Keratinocyte (primary cell): ENCODE data around the gene GNG13. TPM values are rescaled to one million over a fixed set of nuclear protein-coding genes. Genes with fewer than 3 reads are reported as not detected.

Experiments
- DNase-seq: peaks from one replicate; pipeline ENCODE4 v3.0.0-alpha.2; 2011; ENCODE audit warnings: low read depth, missing footprints, low spot score
- FAIRE-seq: peaks from 2 replicates; lab custom pipeline; 2011; peaks lifted over from hg19 to GRCh38; lab: Jason Lieb, UNC
- H2AFZ ChIP-seq: 2 replicates; pipeline ENCODE4 v1.6.0; 2012; ENCODE audit warnings: low read length, control low read depth, inconsistent platforms; ENCODE audit not compliant: control insufficient read depth
- H3K27ac ChIP-seq: 2 replicates; pipeline ENCODE4 v1.5.1; 2011; ENCODE audit warnings: low read length; ENCODE audit not compliant: control insufficient read depth, insufficient read depth
- H3K27me3 ChIP-seq: 3 replicates; pipeline ENCODE4 v1.6.0; 2011; ENCODE audit warnings: low read length; ENCODE audit not compliant: control insufficient read depth, insufficient read depth; ENCODE audit errors: extremely low read depth
- H3K36me3 ChIP-seq, 2 experiments: 2 replicates in 1 of 2; 3 replicates in 1 of 2; pipeline ENCODE4 v1.5.1; 2011; ENCODE audit warnings: low read length in 2 of 2, mild to moderate bottlenecking in 1 of 2; ENCODE audit not compliant: control insufficient read depth in 2 of 2, insufficient read depth in 2 of 2; ENCODE audit errors: extremely low read depth in 1 of 2
- H3K4me1 ChIP-seq: 3 replicates; pipeline ENCODE4 v1.5.1; 2011; ENCODE audit warnings: low read length; ENCODE audit not compliant: control insufficient read depth, insufficient read depth; ENCODE audit errors: extremely low read depth
- H3K4me2 ChIP-seq: 3 replicates; pipeline ENCODE4 v1.6.0; 2011; ENCODE audit warnings: low read depth, low read length; ENCODE audit not compliant: control insufficient read depth, insufficient read depth; ENCODE audit errors: extremely low read depth
- H3K4me3 ChIP-seq, 3 experiments: fragments of 200-600 bp in 1 of 3; sonication (generic) in 1 of 3; 2 replicates in 2 of 3; 3 replicates in 1 of 3; pipeline ENCODE4 v1.5.1; 2011 to 2016; ENCODE audit warnings: low read length in 3 of 3, mild to moderate bottlenecking in 3 of 3, control low read depth in 2 of 3, inconsistent platforms in 1 of 3, low read depth in 1 of 3, mixed read lengths in 1 of 3, mixed run types in 1 of 3, moderate library complexity in 1 of 3; ENCODE audit not compliant: control insufficient read depth in 2 of 3, insufficient read depth in 2 of 3; ENCODE audit errors: extremely low read depth in 1 of 3
- H3K79me2 ChIP-seq: 2 replicates; pipeline ENCODE4 v1.6.0; 2012; ENCODE audit warnings: low read length; ENCODE audit not compliant: control insufficient read depth, insufficient read depth
- H3K9ac ChIP-seq: 3 replicates; pipeline ENCODE4 v1.6.0; 2011; ENCODE audit warnings: low read length; ENCODE audit not compliant: control insufficient read depth, insufficient read depth; ENCODE audit errors: extremely low read depth
- H3K9me1 ChIP-seq: 3 replicates; pipeline ENCODE4 v1.6.0; 2011; ENCODE audit warnings: low read length; ENCODE audit not compliant: control insufficient read depth, insufficient read depth; ENCODE audit errors: extremely low read depth
- H3K9me3 ChIP-seq: 2 replicates; pipeline ENCODE4 v1.5.1; 2012; ENCODE audit warnings: low read depth, low read length; ENCODE audit not compliant: control insufficient read depth
- H4K20me1 ChIP-seq: 3 replicates; pipeline ENCODE4 v1.6.0; 2011; ENCODE audit warnings: low read length; ENCODE audit not compliant: control insufficient read depth, insufficient read depth; ENCODE audit errors: extremely low read depth
- CTCF ChIP-seq, 3 experiments: IDR thresholded peaks in 1 of 3; conservative IDR thresholded peaks in 1 of 3; optimal IDR thresholded peaks in 1 of 3; 2 replicates in 2 of 3; 3 replicates in 1 of 3; pipeline versions ENCODE3 to v1.5.1; 2011; ENCODE audit warnings: low read length in 3 of 3, mild to moderate bottlenecking in 3 of 3, moderate library complexity in 2 of 3, control low read depth in 1 of 3, inconsistent platforms in 1 of 3; ENCODE audit not compliant: insufficient read depth in 2 of 3; ENCODE audit errors: extremely low read depth in 1 of 3
- EZH2 ChIP-seq: IDR thresholded peaks from one replicate; pipeline ENCODE4 v1.6.1; 2012; ENCODE audit warnings: inconsistent platforms, mild to moderate bottlenecking, low read length, moderate library complexity
- dilution Hi-C: fragments of 300-500 bp; cut with MboI; formaldehyde crosslinking; loops from one replicate; pipeline ENCODE4 v1.7.0; 2020; ENCODE audit warnings: low sequenced_read_pairs; ENCODE audit not compliant: extremely low pct_ligation_motif_present
- polyA plus RNA-seq, 5 experiments: library from polyadenylated mRNA; depleted of rRNA in 3 of 5; stranded (reverse) in 3 of 5; stranded (forward) in 1 of 5; unstranded in 1 of 5; fragments of >200 nt; gene quantifications; 1 replicate in 1 of 5; 2 replicates in 3 of 5; 3 replicates in 1 of 5; pipeline versions ENCODE4 v1.2.1 to v1.2.3, GENCODE V29; 2011 to 2012; ENCODE audit warnings: missing spikeins in 2 of 5, low read depth in 1 of 5, low replicate concordance in 1 of 5

The GNG13 gene
- polyA plus RNA-seq, 1 donor (not counting 4 experiments of a cell fraction or from before 2014, with no cell fraction given): not detected

- no peaks in the 10 kb centered on the region for H3K9me1 ChIP-seq
- H3K4me1 ChIP-seq: no peaks in the 10 kb centered on the region
- no peak overlapping the region for H3K27ac ChIP-seq
- no peaks in the 10 kb centered on the region for H3K79me2 ChIP-seq
- H3K9ac ChIP-seq: no peak overlapping the region
- H4K20me1 ChIP-seq: no peaks in the 10 kb centered on the region
- FAIRE-seq: no peak
- DNase-seq: no peak
- H3K4me3 ChIP-seq: no peak overlapping the region
- TF ChIP-seq EZH2: no peak
- no peak for TF ChIP-seq CTCF (optimal IDR thresholded peaks at IDR 0.05 in 1 of 3, IDR thresholded peaks at IDR 0.05 in 1 of 3, conservative IDR thresholded peaks at IDR 0.05 in 1 of 3; ENCODE audit: extremely low read depth in 1 of 3, insufficient read depth in 2 of 3, low read length in 3 of 3)
- peaks cover 14% of the 10 kb centered on the region for H3K27me3 ChIP-seq
- H3K9me3 ChIP-seq: no peaks in the 10 kb centered on the region
- H2AFZ ChIP-seq: no peak overlapping the region
- dilution Hi-C loops: no loop called here
- H3K36me3 ChIP-seq: no peaks in the 10 kb centered on the region
- no peak overlapping the region for H3K4me2 ChIP-seq
These were observed 28.4 kb upstream of the GNG13 start for GRCh38 chr16:828891-829290.

GRCh38 chr16:827513-827912 is 27.0 kb upstream of the GNG13 start:
- FAIRE-seq: no peak
- Histone ChIP-seq H3K4me2 (no peak overlapping the region), H3K27me3 (peaks cover 14% of the 10 kb centered on the region), H4K20me1 (no peaks in the 10 kb centered on the region), H3K36me3 (no peaks in the 10 kb centered on the region), H3K4me3 (no peak overlapping the region), H3K9me1 (no peaks in the 10 kb centered on the region), H2AFZ (no peak overlapping the region), H3K4me1 (no peaks in the 10 kb centered on the region), H3K79me2 (no peaks in the 10 kb centered on the region), H3K9me3 (no peaks in the 10 kb centered on the region), H3K27ac (no peak overlapping the region), H3K9ac (no peak overlapping the region)
- TF ChIP-seq EZH2 (no peak), CTCF (optimal IDR thresholded peaks at IDR 0.05 in 1 of 3, IDR thresholded peaks at IDR 0.05 in 1 of 3, conservative IDR thresholded peaks at IDR 0.05 in 1 of 3; ENCODE audit: extremely low read depth in 1 of 3, insufficient read depth in 2 of 3, low read length in 3 of 3) (no peak)
- dilution Hi-C loops: no loop called here
- no peak for DNase-seq
